ENCODE results near the gene MSH5.

MSH5 gene

GRCh38 chr6:31739639-31740396 is at the start of gene MSH5:
TSS of gene MSH5 (plus strand) at chr6:31740005. CDS start at chr6:31740467, 462 bp downstream.
- H3K4me3 ChIP-seq (ENCODE audit: low read depth, low read length), result peak within 1 kb of the TSS; percentile 68
- TF ChIP-seq, protein P1, sequence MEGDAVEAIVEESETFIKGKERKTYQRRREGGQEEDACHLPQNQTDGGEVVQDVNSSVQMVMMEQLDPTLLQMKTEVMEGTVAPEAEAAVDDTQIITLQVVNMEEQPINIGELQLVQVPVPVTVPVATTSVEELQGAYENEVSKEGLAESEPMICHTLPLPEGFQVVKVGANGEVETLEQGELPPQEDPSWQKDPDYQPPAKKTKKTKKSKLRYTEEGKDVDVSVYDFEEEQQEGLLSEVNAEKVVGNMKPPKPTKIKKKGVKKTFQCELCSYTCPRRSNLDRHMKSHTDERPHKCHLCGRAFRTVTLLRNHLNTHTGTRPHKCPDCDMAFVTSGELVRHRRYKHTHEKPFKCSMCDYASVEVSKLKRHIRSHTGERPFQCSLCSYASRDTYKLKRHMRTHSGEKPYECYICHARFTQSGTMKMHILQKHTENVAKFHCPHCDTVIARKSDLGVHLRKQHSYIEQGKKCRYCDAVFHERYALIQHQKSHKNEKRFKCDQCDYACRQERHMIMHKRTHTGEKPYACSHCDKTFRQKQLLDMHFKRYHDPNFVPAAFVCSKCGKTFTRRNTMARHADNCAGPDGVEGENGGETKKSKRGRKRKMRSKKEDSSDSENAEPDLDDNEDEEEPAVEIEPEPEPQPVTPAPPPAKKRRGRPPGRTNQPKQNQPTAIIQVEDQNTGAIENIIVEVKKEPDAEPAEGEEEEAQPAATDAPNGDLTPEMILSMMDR (IDR thresholded peaks at IDR 0.05; ENCODE audit: borderline replicate concordance, insufficient read depth, low read depth, low read length), result no peak

DNA sequence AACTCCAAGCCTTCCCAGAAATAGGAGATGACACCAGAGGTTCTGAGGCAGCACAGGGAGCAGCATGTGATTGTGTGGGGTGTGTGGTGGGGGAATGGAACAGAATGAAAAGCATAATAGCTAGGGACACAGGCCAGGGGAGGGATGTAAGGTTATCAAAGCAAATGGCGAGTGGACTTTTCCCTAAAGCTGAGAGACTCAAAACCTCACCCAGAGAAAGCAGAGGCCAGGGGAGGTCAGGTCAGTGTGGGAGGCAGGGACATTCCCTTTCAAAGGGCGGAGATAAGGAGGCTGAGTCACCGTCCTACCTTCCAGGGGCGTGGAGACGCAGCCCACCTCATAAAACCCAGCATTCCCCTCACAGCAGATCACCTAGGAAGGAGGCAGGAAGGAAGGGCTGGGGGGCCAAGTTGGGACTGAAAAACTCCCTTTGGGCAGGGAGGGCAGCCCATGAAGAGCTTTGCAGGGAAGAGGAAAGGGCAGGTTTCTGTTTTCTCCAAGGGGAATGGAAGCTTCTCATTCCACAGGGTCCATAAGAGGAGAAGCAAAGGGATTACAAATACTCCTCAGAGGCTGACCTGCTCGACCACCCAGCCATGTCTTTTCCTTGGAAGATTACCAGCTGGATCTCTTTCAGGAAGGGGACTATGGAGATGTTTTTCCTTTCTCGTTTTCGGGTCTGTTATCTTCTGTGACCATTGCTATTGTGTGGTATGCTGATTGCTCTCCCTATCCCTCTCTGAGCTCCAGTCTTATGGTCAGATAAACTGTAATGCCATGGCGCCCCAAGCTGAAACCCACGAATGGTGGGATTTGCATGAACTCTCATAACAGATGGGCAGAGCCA is 49.4 kb upstream of the MSH5 start:
- H3K4me3 ChIP-seq (ENCODE audit: low read depth, low read length), result no peak overlapping the region
- TF ChIP-seq, protein P1 (IDR thresholded peaks at IDR 0.05; ENCODE audit: borderline replicate concordance, insufficient read depth, low read depth, low read length), result no peak

- no peak overlapping the region for H3K4me3 ChIP-seq (ENCODE audit: low read depth, low read length)
- TF ChIP-seq, protein P1 (IDR thresholded peaks at IDR 0.05; ENCODE audit: borderline replicate concordance, insufficient read depth, low read depth, low read length), result no peak
Observed at GRCh38 chr6:31691078-31691463, 48.7 kb upstream of the MSH5 start.

GRCh38 chr6:31691564-31692108 is 48.2 kb upstream of the MSH5 start:
- no peak overlapping the region for H3K4me3 ChIP-seq (ENCODE audit: low read depth, low read length)
- TF ChIP-seq, protein P1 (IDR thresholded peaks at IDR 0.05; ENCODE audit: borderline replicate concordance, insufficient read depth, low read depth, low read length), result no peak

- H3K4me3 ChIP-seq (ENCODE audit: low read depth, low read length), result no peak overlapping the region
- TF ChIP-seq, protein P1 (IDR thresholded peaks at IDR 0.05; ENCODE audit: borderline replicate concordance, insufficient read depth, low read depth, low read length), result no peak
Observed at GRCh38 chr6:31692353-31692752, 47.5 kb upstream of the MSH5 start.

- no peak overlapping the region for H3K4me3 ChIP-seq (ENCODE audit: low read depth, low read length)
- TF ChIP-seq, protein P1 (IDR thresholded peaks at IDR 0.05; ENCODE audit: borderline replicate concordance, insufficient read depth, low read depth, low read length), result no peak
Observed at GRCh38 chr6:31692886-31693285, 46.9 kb upstream of the MSH5 start.
